Liver (tissue), 9 donors: ENCODE measurements around the gene MPST. TPM values are rescaled to one million over a fixed set of nuclear protein-coding genes. Genes with fewer than 3 reads are reported as not detected.

Experiments
- DNase-seq: peaks from one replicate; pipeline ENCODE4 v3.0.0-alpha.2; 2017; ENCODE audit warnings: low spot score
- H3K27ac ChIP-seq, 2 donors: one replicate each; pipeline ENCODE4 v1.7.0; 2013; ENCODE audit warnings: inconsistent platforms in 2 of 2, low read length in 2 of 2, control low read depth in 1 of 2, low read depth in 1 of 2, mild to moderate bottlenecking in 1 of 2
- H3K27me3 ChIP-seq, 4 donors: one replicate each; pipeline versions ENCODE4 v1.6.1 to v1.7.0; 2013; ENCODE audit warnings: low read length in 3 of 4, inconsistent platforms in 1 of 4, mild to moderate bottlenecking in 1 of 4, moderate library complexity in 1 of 4; ENCODE audit not compliant: control insufficient read depth in 4 of 4, insufficient read depth in 4 of 4
- H3K36me3 ChIP-seq, 4 donors: one replicate each; pipeline versions ENCODE4 v1.6.1 to v1.7.0; 2013; ENCODE audit warnings: low read length in 3 of 4, mild to moderate bottlenecking in 3 of 4, low read depth in 1 of 4, moderate library complexity in 1 of 4; ENCODE audit not compliant: control insufficient read depth in 4 of 4, insufficient read depth in 3 of 4
- H3K4me1 ChIP-seq, 4 donors: one replicate each; pipeline versions ENCODE4 v1.6.1 to v1.7.0; 2013; ENCODE audit warnings: low read length in 3 of 4, mild to moderate bottlenecking in 3 of 4, moderate library complexity in 1 of 4; ENCODE audit not compliant: control insufficient read depth in 4 of 4, insufficient read depth in 4 of 4
- H3K4me3 ChIP-seq, 3 donors: one replicate each; pipeline versions ENCODE4 v1.6.1 to v1.7.0; 2013; ENCODE audit warnings: low read length in 3 of 3, control low read depth in 1 of 3, low read depth in 1 of 3, mild to moderate bottlenecking in 1 of 3
- H3K9ac ChIP-seq, 2 donors: one replicate each; pipeline ENCODE4 v1.7.0; 2013; ENCODE audit warnings: low read length in 2 of 2, mild to moderate bottlenecking in 2 of 2, moderate library complexity in 2 of 2, control low read depth in 1 of 2, low read depth in 1 of 2
- H3K9me3 ChIP-seq, 4 donors: one replicate each; pipeline versions ENCODE4 v1.6.1 to v1.7.0; 2013; ENCODE audit warnings: low read length in 3 of 4; ENCODE audit not compliant: control insufficient read depth in 4 of 4
- EGR1 ChIP-seq, 2 donors: IDR thresholded peaks; 2 replicates each; pipeline ENCODE4 v1.6.1; 2016 to 2018; ENCODE audit warnings: antibody characterized with exemption in 2 of 2, low read depth in 2 of 2
- FOXA2 ChIP-seq: IDR thresholded peaks from 2 replicates; pipeline ENCODE4 v1.6.1; 2016; ENCODE audit warnings: antibody characterized with exemption
- GABPA ChIP-seq, 2 donors: IDR thresholded peaks in 1 of 2; conservative IDR thresholded peaks in 1 of 2; 2 replicates each; pipeline ENCODE4 v1.6.1; 2016; ENCODE audit warnings: antibody characterized with exemption in 2 of 2, mild to moderate bottlenecking in 1 of 2, moderate library complexity in 1 of 2
- HNF4A ChIP-seq, 2 donors: conservative IDR thresholded peaks; 2 replicates each; pipeline ENCODE4 v1.6.1; 2016; ENCODE audit warnings: antibody characterized with exemption in 2 of 2, mild to moderate bottlenecking in 2 of 2
- HNF4G ChIP-seq: IDR thresholded peaks from 2 replicates; pipeline ENCODE4 v1.6.1; 2016; ENCODE audit warnings: antibody characterized with exemption
- JUND ChIP-seq, 2 donors: IDR thresholded peaks; 2 replicates each; pipeline ENCODE4 v1.6.1; 2016; ENCODE audit warnings: antibody characterized with exemption in 2 of 2
- MAX ChIP-seq: IDR thresholded peaks from 2 replicates; pipeline ENCODE4 v1.6.1; 2016; ENCODE audit warnings: antibody characterized with exemption
- NR2F2 ChIP-seq: IDR thresholded peaks from 2 replicates; pipeline ENCODE4 v1.6.1; 2016; ENCODE audit warnings: antibody characterized with exemption
- RAD21 ChIP-seq, 2 donors: IDR thresholded peaks; 2 replicates each; pipeline ENCODE4 v1.6.1; 2016; ENCODE audit warnings: antibody characterized with exemption in 2 of 2, mild to moderate bottlenecking in 2 of 2
- REST ChIP-seq: IDR thresholded peaks from 2 replicates; pipeline ENCODE4 v1.6.1; 2016; ENCODE audit warnings: antibody characterized with exemption, mild to moderate bottlenecking
- RXRA ChIP-seq, 2 donors: IDR thresholded peaks; 2 replicates each; pipeline ENCODE4 v1.6.1; 2017 to 2018; ENCODE audit warnings: antibody characterized with exemption in 2 of 2, mild to moderate bottlenecking in 1 of 2
- SP1 ChIP-seq: IDR thresholded peaks from 2 replicates; pipeline ENCODE4 v1.6.1; 2018; ENCODE audit warnings: antibody characterized with exemption, mild to moderate bottlenecking
- TAF1 ChIP-seq: conservative IDR thresholded peaks from 2 replicates; pipeline ENCODE4 v1.6.1; 2016; ENCODE audit warnings: antibody characterized with exemption, mild to moderate bottlenecking
- YY1 ChIP-seq: IDR thresholded peaks from 2 replicates; pipeline ENCODE4 v1.6.1; 2016; ENCODE audit warnings: antibody characterized with exemption, mild to moderate bottlenecking
- WGBS: extraction: QIAGEN DNeasy Blood & Tissue Kit; methylation state at CpG from one replicate; pipeline ENCODE4 v1.1.7; 2013; 5-methylcytosine and 5-hydroxymethylcytosine counted together
- polyA plus RNA-seq, 2 donors: library from polyadenylated mRNA; stranded (reverse) in 1 of 2; unstranded in 1 of 2; fragments of 200-250 nt in 1 of 2; fragments of >200 nt in 1 of 2; fragmentation: Nextera tagmentation in 1 of 2; extraction: Ambion mirVana in 1 of 2; gene quantifications; one replicate each; pipeline versions ENCODE4 v1.2.1 to v1.2.3, GENCODE V29; 2013 to 2015
- total RNA-seq, 2 donors: library from RNA; depleted of rRNA; stranded (reverse); fragments of >200 nt; gene quantifications; one replicate each; pipeline ENCODE4 v1.2.3, GENCODE V29; 2014
- TF ChIP-seq, protein P1 (sequence below): IDR thresholded peaks from 2 replicates; pipeline ENCODE4 v1.6.1; 2016; ENCODE audit warnings: antibody characterized with exemption
- TF ChIP-seq, protein P2 (sequence below): IDR thresholded peaks from 2 replicates; pipeline ENCODE4 v1.6.1; 2016; ENCODE audit warnings: antibody characterized with exemption
- TF ChIP-seq, protein P3 (sequence below): fragments of 150-350 bp; IDR thresholded peaks from 2 replicates; pipeline ENCODE4 v1.5.1; 2017; ENCODE audit warnings: improper control_type of control experiment, low read depth, low read length; ENCODE audit not compliant: missing input control
- donor health status: healthy.
- donor health status: healthy.
- donor health status: healthy.
- donor health status: healthy.
- donor health status: healthy.

The MPST gene
- total and polyA plus RNA-seq, 4 donors, result 124 to 277 (median 199) TPM

DNA sequence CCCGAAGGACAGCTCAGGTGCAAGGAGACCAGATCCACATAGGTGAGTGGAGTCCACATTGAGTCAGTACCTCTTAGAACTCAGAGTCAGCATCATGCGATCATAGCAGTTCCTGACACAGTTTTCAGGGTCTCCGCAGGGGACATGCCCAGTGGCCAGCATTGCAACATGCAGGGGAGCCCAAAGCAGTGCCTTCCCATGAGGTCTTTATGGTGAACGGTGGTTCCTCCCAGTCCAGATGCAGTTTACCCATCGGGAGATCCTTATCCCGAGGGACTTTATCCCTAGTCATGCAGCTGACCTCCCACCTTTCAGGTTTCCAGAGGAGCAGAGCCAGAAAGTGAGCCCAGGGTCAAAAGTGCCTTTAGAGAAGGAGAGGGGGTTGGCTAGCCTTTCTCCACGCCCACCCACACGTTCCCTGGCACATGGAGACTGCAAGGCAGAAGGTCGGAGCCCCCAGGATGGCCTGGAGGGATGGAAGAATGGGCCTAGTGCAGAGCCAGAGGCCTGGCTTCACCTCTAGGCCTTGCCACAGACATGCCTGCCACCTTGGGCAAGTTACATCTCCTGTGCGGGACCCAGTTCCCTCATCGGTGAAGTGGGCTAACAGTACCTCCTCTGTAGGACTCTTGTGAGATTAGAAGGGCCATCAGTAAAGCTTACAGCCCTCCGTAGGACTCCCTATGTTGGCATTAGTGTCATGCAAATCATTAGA is 38.4 kb downstream of the MPST start:
- no peak for DNase-seq
- H3K4me3 ChIP-seq, result no peak overlapping the region
- H3K27me3 ChIP-seq, result no peaks in the 10 kb centered on the region
- no peak overlapping the region for H3K9ac ChIP-seq
- TF ChIP-seq MAX, result no peak
- TF ChIP-seq RAD21 (IDR thresholded peaks at IDR 0.05), result no peak
- no peak for TF ChIP-seq HNF4G
- no peak for TF ChIP-seq YY1
- TF ChIP-seq HNF4A (conservative IDR thresholded peaks at IDR 0.05), result no peak
- TF ChIP-seq REST, result no peak
- TF ChIP-seq SP1, result no peak
- TF ChIP-seq, protein P1, sequence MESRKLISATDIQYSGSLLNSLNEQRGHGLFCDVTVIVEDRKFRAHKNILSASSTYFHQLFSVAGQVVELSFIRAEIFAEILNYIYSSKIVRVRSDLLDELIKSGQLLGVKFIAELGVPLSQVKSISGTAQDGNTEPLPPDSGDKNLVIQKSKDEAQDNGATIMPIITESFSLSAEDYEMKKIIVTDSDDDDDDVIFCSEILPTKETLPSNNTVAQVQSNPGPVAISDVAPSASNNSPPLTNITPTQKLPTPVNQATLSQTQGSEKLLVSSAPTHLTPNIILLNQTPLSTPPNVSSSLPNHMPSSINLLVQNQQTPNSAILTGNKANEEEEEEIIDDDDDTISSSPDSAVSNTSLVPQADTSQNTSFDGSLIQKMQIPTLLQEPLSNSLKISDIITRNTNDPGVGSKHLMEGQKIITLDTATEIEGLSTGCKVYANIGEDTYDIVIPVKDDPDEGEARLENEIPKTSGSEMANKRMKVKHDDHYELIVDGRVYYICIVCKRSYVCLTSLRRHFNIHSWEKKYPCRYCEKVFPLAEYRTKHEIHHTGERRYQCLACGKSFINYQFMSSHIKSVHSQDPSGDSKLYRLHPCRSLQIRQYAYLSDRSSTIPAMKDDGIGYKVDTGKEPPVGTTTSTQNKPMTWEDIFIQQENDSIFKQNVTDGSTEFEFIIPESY, result no peak
- no peak for TF ChIP-seq RXRA (IDR thresholded peaks at IDR 0.05)
- TF ChIP-seq, protein P2, sequence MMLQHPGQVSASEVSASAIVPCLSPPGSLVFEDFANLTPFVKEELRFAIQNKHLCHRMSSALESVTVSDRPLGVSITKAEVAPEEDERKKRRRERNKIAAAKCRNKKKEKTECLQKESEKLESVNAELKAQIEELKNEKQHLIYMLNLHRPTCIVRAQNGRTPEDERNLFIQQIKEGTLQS, result no peak
- no peak for TF ChIP-seq FOXA2
- no peak for TF ChIP-seq EGR1 (IDR thresholded peaks at IDR 0.05; ENCODE audit: low read depth in 2 of 2)
- no peak for TF ChIP-seq JUND (IDR thresholded peaks at IDR 0.05)
- no peak for TF ChIP-seq GABPA (IDR thresholded peaks at IDR 0.05 in 1 of 2, conservative IDR thresholded peaks at IDR 0.05 in 1 of 2)
- no peak for TF ChIP-seq NR2F2
- TF ChIP-seq, protein P3, sequence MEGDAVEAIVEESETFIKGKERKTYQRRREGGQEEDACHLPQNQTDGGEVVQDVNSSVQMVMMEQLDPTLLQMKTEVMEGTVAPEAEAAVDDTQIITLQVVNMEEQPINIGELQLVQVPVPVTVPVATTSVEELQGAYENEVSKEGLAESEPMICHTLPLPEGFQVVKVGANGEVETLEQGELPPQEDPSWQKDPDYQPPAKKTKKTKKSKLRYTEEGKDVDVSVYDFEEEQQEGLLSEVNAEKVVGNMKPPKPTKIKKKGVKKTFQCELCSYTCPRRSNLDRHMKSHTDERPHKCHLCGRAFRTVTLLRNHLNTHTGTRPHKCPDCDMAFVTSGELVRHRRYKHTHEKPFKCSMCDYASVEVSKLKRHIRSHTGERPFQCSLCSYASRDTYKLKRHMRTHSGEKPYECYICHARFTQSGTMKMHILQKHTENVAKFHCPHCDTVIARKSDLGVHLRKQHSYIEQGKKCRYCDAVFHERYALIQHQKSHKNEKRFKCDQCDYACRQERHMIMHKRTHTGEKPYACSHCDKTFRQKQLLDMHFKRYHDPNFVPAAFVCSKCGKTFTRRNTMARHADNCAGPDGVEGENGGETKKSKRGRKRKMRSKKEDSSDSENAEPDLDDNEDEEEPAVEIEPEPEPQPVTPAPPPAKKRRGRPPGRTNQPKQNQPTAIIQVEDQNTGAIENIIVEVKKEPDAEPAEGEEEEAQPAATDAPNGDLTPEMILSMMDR, result no peak
- TF ChIP-seq TAF1, result no peak
- WGBS, result 81% methylated on average over 12 of the region's 12 CpGs
- H3K9me3 ChIP-seq, result no peaks in the 10 kb centered on the region
- no peaks in the 10 kb centered on the region for H3K36me3 ChIP-seq
- no peaks in the 10 kb centered on the region for H3K4me1 ChIP-seq
- H3K27ac ChIP-seq, result no peak overlapping the region
